ENCODE measurements around the gene ARFGAP1.

The ARFGAP1 gene

GRCh38 chr20:63336232-63336752 lies 63.7 kb downstream of the ARFGAP1 start:
- no peak for DNase-seq

DNA sequence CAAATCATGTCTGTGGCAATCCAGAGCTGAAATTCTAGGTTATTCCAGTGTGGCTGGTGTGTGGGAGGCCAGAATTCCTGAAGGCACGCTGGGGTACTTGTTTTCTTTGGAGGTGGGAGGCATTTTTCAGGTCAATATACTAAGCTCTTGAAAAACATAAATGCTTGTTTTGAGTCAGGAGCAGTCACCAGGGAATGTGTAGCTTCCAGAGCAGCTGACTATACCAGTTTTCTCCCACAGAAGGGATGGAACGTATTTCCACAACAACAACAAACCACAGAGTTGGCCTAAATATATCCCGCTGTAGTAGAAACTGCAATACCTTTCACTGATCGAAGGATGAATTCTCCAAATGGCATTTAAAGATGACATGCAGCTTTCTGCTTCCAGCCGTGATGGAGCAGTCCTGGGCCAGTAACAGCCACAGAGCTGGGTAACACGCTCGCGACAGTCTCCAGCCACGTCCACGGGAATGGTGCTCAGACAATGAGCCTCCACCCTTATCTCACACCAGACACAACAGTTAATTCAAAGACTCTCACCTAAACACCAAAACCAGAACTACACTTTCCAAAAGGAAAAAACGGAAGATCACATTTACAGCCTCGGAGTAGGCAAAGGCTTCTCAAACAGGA lies 65.3 kb downstream of the ARFGAP1 start:
- DNase-seq = no peak

Measured in CD4-positive, alpha-beta T cell treated with Interleukin-6 for 4 hours (primary cell).